Parathyroid adenoma (tissue), 2 donors: Measurements from ENCODE around the gene GLB1L.

ENCODE experiments used
- H2AFZ ChIP-seq: fragments of 300-600 bp; sonication (generic); one replicate; pipeline ENCODE4 v1.7.0; 2017; ENCODE audit warnings: antibody characterized with exemption, mild to moderate bottlenecking
- H3K27ac ChIP-seq: fragments of 300-600 bp; sonication (generic); one replicate; pipeline ENCODE4 v1.7.0; 2017
- H3K27me3 ChIP-seq: fragments of 300-600 bp; sonication (generic); one replicate; pipeline ENCODE4 v1.7.0; 2017; ENCODE audit warnings: low read length; ENCODE audit not compliant: control insufficient read depth, insufficient read depth
- H3K36me3 ChIP-seq: fragments of 300-600 bp; sonication (generic); one replicate; pipeline ENCODE4 v1.7.0; 2017; ENCODE audit warnings: low read length; ENCODE audit not compliant: control insufficient read depth, insufficient read depth
- H3K4me1 ChIP-seq: fragments of 300-600 bp; sonication (generic); one replicate; pipeline ENCODE4 v1.7.0; 2017; ENCODE audit warnings: control low read depth
- H3K4me2 ChIP-seq: fragments of 300-600 bp; sonication (generic); one replicate; pipeline ENCODE4 v1.7.0; 2017; ENCODE audit warnings: low read length
- H3K4me3 ChIP-seq: fragments of 300-600 bp; sonication (generic); one replicate; pipeline ENCODE4 v1.7.0; 2017; ENCODE audit warnings: low read depth, low read length
- H3K79me2 ChIP-seq: fragments of 300-600 bp; sonication (generic); one replicate; pipeline ENCODE4 v1.7.0; 2017; ENCODE audit warnings: control low read depth
- H3K9ac ChIP-seq: fragments of 300-600 bp; sonication (generic); one replicate; pipeline ENCODE4 v1.7.0; 2017; ENCODE audit warnings: mild to moderate bottlenecking
- H3K9me3 ChIP-seq: fragments of 300-600 bp; sonication (generic); one replicate; pipeline ENCODE4 v1.7.0; 2017; ENCODE audit warnings: low read length; ENCODE audit not compliant: control insufficient read depth
- TF ChIP-seq, protein P1 (sequence below): fragments of 300-600 bp; sonication (generic); IDR thresholded peaks from one replicate; pipeline ENCODE4 v1.7.0; 2017; ENCODE audit warnings: antibody characterized with exemption, mild to moderate bottlenecking
- donor health status: primary hyperparathyroidism.

GLB1L gene

GRCh38 chr2:219244789-219245147, 476 bp downstream of the GLB1L start:
- H3K4me3 ChIP-seq: peak overlapping the region; percentile 91
- H3K9ac ChIP-seq: peak overlapping the region; percentile 20
- peaks cover 16% of the 10 kb centered on the region for H3K4me1 ChIP-seq
- no peaks in the 10 kb centered on the region for H3K36me3 ChIP-seq
- peak overlapping the region; percentile 85 for H2AFZ ChIP-seq
- H3K79me2 ChIP-seq: no peaks in the 10 kb centered on the region
- peak overlapping the region; percentile 89 for H3K4me2 ChIP-seq
- no peaks in the 10 kb centered on the region for H3K9me3 ChIP-seq
- TF ChIP-seq, protein P1, sequence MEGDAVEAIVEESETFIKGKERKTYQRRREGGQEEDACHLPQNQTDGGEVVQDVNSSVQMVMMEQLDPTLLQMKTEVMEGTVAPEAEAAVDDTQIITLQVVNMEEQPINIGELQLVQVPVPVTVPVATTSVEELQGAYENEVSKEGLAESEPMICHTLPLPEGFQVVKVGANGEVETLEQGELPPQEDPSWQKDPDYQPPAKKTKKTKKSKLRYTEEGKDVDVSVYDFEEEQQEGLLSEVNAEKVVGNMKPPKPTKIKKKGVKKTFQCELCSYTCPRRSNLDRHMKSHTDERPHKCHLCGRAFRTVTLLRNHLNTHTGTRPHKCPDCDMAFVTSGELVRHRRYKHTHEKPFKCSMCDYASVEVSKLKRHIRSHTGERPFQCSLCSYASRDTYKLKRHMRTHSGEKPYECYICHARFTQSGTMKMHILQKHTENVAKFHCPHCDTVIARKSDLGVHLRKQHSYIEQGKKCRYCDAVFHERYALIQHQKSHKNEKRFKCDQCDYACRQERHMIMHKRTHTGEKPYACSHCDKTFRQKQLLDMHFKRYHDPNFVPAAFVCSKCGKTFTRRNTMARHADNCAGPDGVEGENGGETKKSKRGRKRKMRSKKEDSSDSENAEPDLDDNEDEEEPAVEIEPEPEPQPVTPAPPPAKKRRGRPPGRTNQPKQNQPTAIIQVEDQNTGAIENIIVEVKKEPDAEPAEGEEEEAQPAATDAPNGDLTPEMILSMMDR: no peak
- H3K27me3 ChIP-seq: no peaks in the 10 kb centered on the region
- H3K27ac ChIP-seq: peak overlapping the region; percentile 89

DNA sequence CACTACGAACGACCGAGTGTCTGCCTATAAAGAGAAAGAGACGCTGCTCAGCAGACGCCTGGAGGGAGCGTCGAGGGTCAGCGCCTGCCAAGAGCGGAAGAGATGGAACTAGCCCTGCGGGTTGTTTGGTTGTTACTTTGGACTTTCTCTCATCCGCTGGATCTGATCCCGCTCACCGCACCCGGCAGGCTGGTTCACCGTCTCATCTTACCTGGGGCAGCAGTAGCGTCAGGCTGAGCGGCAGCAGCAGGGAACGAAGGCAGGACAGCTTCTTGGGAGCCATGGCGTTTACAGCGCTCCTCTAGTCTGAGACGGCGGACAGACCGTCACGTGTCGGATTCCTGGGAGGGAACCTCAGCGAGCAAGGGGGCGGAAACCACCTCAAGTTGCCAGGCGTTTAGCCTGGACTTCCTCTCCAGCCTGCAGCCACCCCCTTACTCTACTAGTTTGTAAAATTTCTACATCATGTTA, 1.9 kb downstream of the GLB1L start:
- no peak overlapping the region for H3K4me3 ChIP-seq
- peak overlapping the region; percentile 80 for H3K27ac ChIP-seq
- TF ChIP-seq, protein P1: no peak
- H3K79me2 ChIP-seq: no peaks in the 10 kb centered on the region
- H3K36me3 ChIP-seq: no peaks in the 10 kb centered on the region
- H3K9ac ChIP-seq: no peak overlapping the region
- H3K4me1 ChIP-seq: peaks cover 14% of the 10 kb centered on the region
- peak overlapping the region; percentile 67 for H2AFZ ChIP-seq
- H3K4me2 ChIP-seq: no peak overlapping the region
- no peaks in the 10 kb centered on the region for H3K27me3 ChIP-seq
- H3K9me3 ChIP-seq: no peaks in the 10 kb centered on the region

DNA sequence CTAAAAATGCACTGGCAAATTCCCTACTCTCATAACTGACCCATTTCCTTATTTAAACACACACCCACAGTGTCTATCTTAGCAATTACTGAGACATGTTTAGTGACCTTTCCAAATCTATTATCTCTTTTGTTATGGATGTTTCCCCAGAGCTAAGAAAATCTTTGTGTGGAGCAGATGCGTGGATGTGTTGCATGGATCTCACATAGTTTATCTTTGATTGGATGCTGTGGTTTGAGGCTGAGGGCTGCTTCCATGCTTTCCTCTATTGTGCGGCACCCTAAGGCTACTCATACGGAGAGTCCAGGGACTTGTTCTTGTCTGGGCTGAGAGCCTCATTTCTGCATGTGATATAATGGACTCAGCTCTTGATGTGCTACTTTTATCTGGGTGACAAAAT, 10.9 kb downstream of the GLB1L start:
- TF ChIP-seq, protein P1: no peak
- no peaks in the 10 kb centered on the region for H3K36me3 ChIP-seq
- H3K9me3 ChIP-seq: no peaks in the 10 kb centered on the region
- H3K9ac ChIP-seq: no peak overlapping the region
- H3K79me2 ChIP-seq: peaks cover 9% of the 10 kb centered on the region
- no peak overlapping the region for H3K4me3 ChIP-seq
- H3K4me2 ChIP-seq: no peak overlapping the region
- H3K27me3 ChIP-seq: no peaks in the 10 kb centered on the region
- H3K27ac ChIP-seq: no peak overlapping the region
- no peak overlapping the region for H2AFZ ChIP-seq
- peaks cover 7% of the 10 kb centered on the region for H3K4me1 ChIP-seq

- Histone ChIP-seq H3K9me3 (no peaks in the 10 kb centered on the region), H3K4me2 (peak overlapping the region; percentile 93), H3K27me3 (no peaks in the 10 kb centered on the region), H3K27ac (peak overlapping the region; percentile 77), H3K4me1 (peaks cover 7% of the 10 kb centered on the region), H3K4me3 (peak overlapping the region; percentile 99), H3K36me3 (no peaks in the 10 kb centered on the region), H3K79me2 (peaks cover 22% of the 10 kb centered on the region), H3K9ac (no peak overlapping the region), H2AFZ (peak overlapping the region; percentile 94)
- TF ChIP-seq, protein P1: no peak
These were observed 15.1 kb downstream of the GLB1L start for GRCh38 chr2:219230059-219230540.
